ENCODE measurements around the gene TULP1.

The TULP1 gene

GRCh38 chr6:35483490-35483889 is 29.2 kb downstream of the TULP1 start:
- Histone ChIP-seq H3K9me3 (ENCODE audit: control insufficient read depth, low read length) (no peaks in the 10 kb centered on the region), H3K27me3 (ENCODE audit: control insufficient read depth, insufficient read depth, low read length) (no peaks in the 10 kb centered on the region), H2AFZ (no peak overlapping the region), H3K9ac (no peak overlapping the region), H3K4me3 (ENCODE audit: low read depth, low read length) (no peak overlapping the region), H3K4me2 (ENCODE audit: low read length) (no peak overlapping the region), H3K27ac (no peak overlapping the region), H3K36me3 (ENCODE audit: control insufficient read depth, insufficient read depth, low read length) (no peaks in the 10 kb centered on the region), H3K79me2 (no peaks in the 10 kb centered on the region), H3K4me1 (peaks cover 24% of the 10 kb centered on the region)
- TF ChIP-seq CTCF (IDR thresholded peaks at IDR 0.05): no peak

DNA sequence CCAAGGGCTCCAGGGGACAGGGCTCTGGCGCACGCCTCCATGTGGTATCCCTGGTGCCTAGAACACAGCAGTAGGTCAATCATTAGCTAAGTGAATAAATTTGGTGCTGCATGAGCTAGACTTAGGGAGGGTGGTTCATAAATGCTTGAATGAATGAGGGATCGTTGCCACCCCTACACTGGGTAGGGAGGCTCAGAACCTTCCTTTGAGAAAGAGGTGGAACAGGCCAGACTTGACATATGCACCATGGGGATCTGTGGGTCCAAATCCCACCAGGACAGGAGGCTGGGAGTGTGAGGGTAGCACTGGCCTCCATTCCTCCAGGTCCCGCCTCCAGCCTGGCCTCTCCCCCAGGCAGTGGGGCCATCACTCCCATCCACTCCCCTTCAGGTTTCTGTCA is 29.6 kb downstream of the TULP1 start:
- no peak for TF ChIP-seq CTCF (IDR thresholded peaks at IDR 0.05)
- Histone ChIP-seq H3K9me3 (ENCODE audit: control insufficient read depth, low read length) (no peaks in the 10 kb centered on the region), H3K36me3 (ENCODE audit: control insufficient read depth, insufficient read depth, low read length) (no peaks in the 10 kb centered on the region), H3K4me2 (ENCODE audit: low read length) (no peak overlapping the region), H3K27me3 (ENCODE audit: control insufficient read depth, insufficient read depth, low read length) (no peaks in the 10 kb centered on the region), H3K27ac (no peak overlapping the region), H2AFZ (no peak overlapping the region), H3K9ac (no peak overlapping the region), H3K4me1 (peaks cover 21% of the 10 kb centered on the region), H3K4me3 (ENCODE audit: low read depth, low read length) (no peak overlapping the region), H3K79me2 (no peaks in the 10 kb centered on the region)

- H2AFZ ChIP-seq: no peak overlapping the region
- H3K4me3 ChIP-seq (ENCODE audit: low read depth, low read length): no peak overlapping the region
- H3K4me1 ChIP-seq: peaks cover 10% of the 10 kb centered on the region
- no peak overlapping the region for H3K27ac ChIP-seq
- no peaks in the 10 kb centered on the region for H3K36me3 ChIP-seq (ENCODE audit: control insufficient read depth, insufficient read depth, low read length)
- no peak overlapping the region for H3K4me2 ChIP-seq (ENCODE audit: low read length)
- no peaks in the 10 kb centered on the region for H3K79me2 ChIP-seq
- H3K9ac ChIP-seq: no peak overlapping the region
- H3K9me3 ChIP-seq (ENCODE audit: control insufficient read depth, low read length): no peaks in the 10 kb centered on the region
- no peak for TF ChIP-seq CTCF (IDR thresholded peaks at IDR 0.05)
- H3K27me3 ChIP-seq (ENCODE audit: control insufficient read depth, insufficient read depth, low read length): no peaks in the 10 kb centered on the region
These were observed 31.5 kb downstream of the TULP1 start for GRCh38 chr6:35481226-35481625.

- H3K36me3 ChIP-seq (ENCODE audit: control insufficient read depth, insufficient read depth, low read length): no peaks in the 10 kb centered on the region
- no peak overlapping the region for H3K4me2 ChIP-seq (ENCODE audit: low read length)
- no peak overlapping the region for H3K27ac ChIP-seq
- no peaks in the 10 kb centered on the region for H3K9me3 ChIP-seq (ENCODE audit: control insufficient read depth, low read length)
- no peak overlapping the region for H2AFZ ChIP-seq
- H3K4me1 ChIP-seq: peaks cover 2% of the 10 kb centered on the region
- no peak overlapping the region for H3K9ac ChIP-seq
- no peaks in the 10 kb centered on the region for H3K27me3 ChIP-seq (ENCODE audit: control insufficient read depth, insufficient read depth, low read length)
- H3K79me2 ChIP-seq: no peaks in the 10 kb centered on the region
- TF ChIP-seq CTCF (IDR thresholded peaks at IDR 0.05): no peak
- H3K4me3 ChIP-seq (ENCODE audit: low read depth, low read length): no peak overlapping the region
These were observed 32.5 kb downstream of the TULP1 start for GRCh38 chr6:35480176-35480575.

GRCh38 chr6:35478259-35478658 is 34.4 kb downstream of the TULP1 start:
- Histone ChIP-seq H2AFZ (no peak overlapping the region), H3K79me2 (no peaks in the 10 kb centered on the region), H3K4me2 (ENCODE audit: low read length) (no peak overlapping the region), H3K9ac (no peak overlapping the region), H3K27me3 (ENCODE audit: control insufficient read depth, insufficient read depth, low read length) (no peaks in the 10 kb centered on the region), H3K4me1 (no peaks in the 10 kb centered on the region), H3K9me3 (ENCODE audit: control insufficient read depth, low read length) (no peaks in the 10 kb centered on the region), H3K27ac (no peak overlapping the region), H3K4me3 (ENCODE audit: low read depth, low read length) (no peak overlapping the region), H3K36me3 (ENCODE audit: control insufficient read depth, insufficient read depth, low read length) (no peaks in the 10 kb centered on the region)
- TF ChIP-seq CTCF (IDR thresholded peaks at IDR 0.05): no peak
